Inflammatory macrophage treated with lipopolysaccharide for 4 hours (primary cell): Measurements from ENCODE around the gene SOX14.
A peak's percentile ranks its signal among the peaks of the same experiment; 100 is the strongest.

Source experiments
- DNase-seq: peaks from one replicate; pipeline ENCODE4 v3.0.0-alpha.2; 2020

The SOX14 gene

DNA sequence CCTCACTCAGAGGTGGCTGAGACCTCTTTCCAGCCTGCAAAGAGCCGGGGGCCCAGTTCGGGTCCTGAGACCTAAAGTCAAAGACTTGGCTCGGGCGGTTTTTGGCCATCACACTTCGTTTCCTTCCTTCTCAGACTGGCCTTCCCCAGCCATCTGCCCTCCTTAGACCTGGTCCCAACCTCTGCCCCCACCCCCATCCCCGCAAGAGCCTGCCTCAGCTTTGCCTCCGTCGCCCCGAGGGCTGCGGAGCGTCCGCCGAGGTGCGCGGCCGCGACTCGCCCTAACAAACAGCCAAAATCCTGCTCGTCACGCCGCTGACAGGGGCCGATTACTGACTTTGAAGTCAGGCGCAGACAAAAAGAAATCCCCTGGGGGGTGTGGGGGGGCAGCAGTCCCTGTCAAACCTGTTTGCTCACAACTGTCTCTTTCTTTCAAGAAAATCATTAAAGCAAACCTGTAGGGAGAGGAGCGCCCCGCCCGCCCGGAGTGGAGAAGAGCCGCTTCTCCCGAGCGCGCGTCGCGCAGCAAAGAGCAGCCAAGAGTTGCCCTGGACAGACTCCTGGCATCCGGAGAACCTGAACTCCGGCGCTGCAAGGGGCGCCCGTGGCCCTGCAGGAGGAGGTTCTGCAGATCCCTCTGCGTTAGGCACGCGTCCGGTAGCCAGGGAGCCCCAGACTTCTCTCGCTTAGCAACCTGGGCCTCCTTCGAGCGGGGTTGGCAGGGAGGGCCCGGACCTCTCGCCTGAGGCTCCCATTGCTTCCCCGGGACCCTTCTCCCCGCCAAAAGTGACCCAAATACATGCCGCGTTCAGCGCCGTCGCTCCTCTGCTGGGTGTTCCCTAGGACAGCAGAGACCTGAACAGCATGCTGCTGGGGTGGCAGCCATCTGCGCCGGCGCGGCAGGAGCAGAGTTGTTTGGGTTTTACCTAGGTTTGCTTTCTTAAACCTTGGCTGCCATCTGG lies 4.5 kb downstream of the SOX14 start:
- DNase-seq = no peak

DNA sequence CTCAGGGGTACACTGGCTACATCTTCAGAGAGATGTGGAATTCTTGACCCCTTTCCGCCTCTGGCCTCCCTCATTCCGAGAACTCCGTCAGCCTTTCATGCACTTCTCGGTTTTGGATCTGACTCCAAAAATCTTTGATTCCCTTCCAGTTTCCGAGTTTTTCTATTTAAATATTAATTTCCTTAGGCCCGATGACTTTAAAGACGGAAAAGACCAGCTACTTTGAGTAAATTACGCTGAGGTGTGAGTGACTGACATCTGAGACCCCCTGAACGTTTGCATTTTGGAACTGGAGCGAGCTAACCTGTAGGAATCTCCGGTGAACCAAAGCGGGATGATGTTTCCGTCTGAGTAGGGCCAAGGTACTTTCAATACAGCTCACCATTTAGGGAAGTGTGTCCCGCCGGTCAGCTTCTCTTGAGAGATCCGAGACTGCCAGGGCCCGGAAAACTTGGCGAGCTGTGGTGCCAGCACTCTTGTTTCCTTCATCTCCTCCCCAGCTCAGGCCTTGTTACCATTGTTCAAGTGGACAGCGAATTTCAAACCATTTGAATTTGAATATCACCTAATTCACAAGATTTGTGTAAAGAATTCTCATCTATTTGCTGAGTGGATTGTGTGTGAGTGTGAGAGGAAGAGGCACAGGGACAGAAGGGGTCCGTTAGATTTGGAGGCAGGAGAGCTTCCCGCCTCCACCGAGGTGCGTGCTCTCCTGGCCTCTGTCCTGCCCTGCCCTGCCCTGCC lies 5.4 kb downstream of the SOX14 start:
- no peak for DNase-seq

DNA sequence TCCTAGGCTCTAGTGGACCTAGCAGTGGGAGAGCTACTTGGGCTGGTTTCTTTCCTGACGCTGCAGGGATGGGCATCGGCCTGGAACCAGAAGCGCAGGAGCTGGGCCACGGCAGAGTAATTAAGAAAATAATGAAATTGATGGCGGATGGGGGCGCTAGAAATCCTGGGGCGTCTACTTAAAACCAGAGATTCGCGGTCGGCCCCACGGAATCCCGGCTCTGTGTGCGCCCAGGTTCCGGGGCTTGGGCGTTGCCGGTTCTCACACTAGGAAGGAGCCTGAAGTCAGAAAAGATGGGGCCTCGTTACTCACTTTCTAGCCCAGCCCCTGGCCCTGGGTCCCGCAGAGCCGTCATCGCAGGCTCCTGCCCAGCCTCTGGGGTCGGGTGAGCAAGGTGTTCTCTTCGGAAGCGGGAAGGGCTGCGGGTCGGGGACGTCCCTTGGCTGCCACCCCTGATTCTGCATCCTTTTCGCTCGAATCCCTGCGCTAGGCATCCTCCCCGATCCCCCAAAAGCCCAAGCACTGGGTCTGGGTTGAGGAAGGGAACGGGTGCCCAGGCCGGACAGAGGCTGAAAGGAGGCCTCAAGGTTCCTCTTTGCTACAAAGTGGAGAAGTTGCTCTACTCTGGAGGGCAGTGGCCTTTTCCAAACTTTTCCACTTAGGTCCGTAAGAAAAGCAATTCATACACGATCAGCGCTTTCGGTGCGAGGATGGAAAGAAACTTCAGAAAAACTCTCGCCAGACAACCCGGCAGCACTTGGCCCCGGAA lies 6.1 kb downstream of the SOX14 start:
- no peak for DNase-seq

DNA sequence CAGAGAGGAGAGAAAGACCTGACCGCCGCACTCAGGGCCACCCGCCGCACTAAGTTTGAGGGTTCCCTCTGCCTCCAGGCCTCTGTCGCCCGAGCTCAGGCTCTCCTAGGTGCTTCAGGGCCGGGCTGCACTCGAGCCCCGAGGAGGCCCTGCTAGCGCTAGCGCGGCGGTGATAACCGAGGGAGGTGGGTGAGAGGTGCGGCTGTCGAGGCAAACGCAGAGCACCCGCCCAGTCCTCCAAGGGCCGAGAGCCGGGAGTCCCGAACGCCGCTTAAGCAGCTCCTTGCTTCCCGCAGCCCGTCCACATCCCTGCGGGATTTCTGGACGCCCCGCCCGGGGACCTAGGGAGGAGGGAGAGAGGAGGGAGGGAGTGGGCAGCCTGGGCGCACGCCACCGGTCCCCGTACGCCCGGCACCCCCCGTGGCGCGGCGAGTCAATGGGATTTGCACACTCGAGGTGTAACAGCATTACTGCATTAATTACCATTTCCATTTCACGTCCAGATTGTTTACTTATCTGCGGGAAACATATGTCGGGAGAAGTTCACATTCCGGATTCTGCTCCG lies 6.8 kb downstream of the SOX14 start:
- no peak for DNase-seq

DNA sequence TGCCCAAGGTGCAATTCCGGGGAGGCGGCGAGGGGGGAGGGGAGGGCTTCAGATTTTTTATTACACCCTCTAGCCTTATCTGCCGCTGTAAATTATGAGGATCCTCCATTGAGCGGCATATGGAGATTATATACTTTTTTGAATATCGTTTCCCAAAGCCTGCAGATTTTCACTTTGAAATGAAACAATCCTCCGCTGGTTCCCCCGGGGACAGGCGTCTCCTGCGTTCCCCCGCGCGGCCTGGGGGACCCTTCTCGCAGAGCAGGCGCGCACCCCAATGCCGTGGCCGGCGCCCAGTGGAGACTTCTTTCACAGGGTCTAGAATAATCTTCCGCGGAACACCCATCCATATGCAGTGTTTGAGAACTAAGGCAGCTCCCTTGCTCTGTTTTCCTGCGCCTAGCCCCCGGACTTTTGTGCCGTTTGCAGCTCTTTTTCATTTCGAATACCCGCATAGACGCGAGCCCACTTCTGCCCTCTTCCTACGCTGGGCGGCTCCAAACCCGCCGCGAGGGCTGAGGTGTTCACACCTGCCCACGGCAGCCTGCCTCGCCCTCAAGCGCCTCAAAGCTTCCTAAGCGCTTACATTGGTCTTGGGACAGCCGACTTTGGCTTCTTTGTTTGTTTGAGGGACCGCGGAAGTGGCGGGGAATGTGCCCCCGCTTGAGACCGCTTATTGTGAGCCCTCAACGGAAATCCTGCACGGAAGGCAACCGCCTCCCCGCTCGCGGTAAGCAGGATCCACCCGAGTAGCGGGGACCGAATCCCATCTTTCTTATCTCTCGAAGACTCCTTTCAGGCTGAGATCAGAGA lies 7.5 kb downstream of the SOX14 start:
- DNase-seq = no peak

DNA sequence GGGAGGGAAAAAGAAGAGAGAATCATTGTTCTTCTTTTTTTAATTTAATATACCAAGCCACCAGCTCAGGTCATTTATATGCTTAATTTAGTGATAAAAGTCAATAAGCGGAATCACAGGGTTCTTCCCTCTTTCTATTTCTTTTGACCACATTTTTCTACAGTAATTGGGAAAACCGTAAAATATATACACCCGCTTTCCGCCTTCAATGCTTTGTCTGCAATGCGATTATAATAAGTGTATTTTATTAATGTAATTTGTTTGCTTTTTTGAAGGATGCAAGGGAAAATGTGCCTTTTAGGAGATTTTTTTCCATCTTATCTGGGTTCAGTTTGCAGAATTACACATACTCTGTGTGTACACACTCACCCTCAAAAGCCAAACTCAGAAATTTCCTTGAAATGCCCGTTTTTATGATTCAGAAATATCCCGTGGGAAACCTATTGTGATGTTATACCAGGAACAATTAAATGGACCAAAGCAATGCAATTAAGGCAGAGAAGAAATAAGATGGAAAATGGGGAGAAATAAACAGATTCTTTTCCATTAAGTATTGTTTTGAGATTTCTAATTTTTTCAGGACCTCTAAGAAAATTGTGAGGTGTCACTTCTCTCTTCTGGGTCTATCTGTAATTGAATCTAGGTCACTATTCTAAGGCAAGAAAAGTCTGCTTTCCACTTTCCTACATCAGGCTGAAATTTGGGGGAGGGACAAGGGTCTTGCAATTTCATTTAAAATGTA lies 8.3 kb downstream of the SOX14 start:
- DNase-seq = no peak

DNA sequence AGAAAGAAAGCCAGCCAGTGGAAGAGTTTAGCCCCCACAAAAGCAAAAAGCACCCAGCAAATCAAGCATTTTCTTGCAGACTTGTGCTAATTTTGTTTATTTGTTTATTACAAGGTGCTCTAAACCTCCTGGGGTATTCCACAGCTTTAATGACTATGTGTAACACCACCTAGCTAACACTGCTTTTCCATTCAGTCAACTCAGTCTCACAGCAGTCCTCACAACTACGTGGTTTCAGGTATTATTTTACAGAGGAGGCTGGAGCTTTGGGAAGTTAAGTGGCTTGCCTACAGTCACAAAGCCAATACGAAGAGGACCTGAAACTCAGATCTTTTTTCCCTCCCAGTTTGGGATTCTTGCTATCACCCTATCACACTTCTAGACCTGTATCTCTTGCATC lies 14.8 kb downstream of the SOX14 start:
- no peak for DNase-seq

DNA sequence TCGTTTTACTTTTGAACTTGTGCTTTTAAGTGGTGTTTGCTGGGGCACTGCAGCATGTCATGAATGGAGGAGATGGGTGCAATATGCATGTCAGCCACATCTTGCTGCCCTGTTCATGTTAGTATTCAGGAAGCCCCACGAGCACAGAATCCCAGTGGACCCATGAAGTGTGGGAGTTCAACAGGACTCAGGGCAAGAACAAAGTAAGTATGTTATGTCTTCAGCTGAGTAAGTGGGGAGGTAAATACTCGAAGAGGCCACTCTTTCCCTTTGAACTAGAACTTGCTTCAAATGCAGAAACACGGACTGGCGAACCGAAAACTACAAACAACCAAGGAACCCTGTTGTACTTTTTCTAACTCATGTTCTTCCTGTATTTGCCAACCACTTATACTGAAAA lies 23.4 kb downstream of the SOX14 start:
- DNase-seq = no peak

DNA sequence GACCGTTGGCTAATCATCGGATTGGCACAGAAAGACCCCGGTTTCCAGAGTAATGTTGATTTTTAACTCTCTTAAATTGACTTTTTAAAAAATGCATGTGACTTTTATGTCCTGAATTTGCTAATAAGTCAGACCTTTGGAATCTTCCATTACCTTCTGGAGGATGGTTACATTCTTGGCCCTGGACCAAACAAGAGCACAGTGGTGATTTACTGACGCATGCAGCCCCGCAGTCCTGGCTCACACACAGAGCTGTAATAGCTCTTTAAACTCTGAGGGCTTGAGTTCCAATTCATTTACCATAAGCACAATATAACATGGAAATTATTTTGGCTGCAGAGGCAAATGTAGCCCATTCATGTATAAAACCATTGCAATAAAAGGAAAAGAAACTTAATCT lies 25.1 kb downstream of the SOX14 start:
- DNase-seq = no peak

DNA sequence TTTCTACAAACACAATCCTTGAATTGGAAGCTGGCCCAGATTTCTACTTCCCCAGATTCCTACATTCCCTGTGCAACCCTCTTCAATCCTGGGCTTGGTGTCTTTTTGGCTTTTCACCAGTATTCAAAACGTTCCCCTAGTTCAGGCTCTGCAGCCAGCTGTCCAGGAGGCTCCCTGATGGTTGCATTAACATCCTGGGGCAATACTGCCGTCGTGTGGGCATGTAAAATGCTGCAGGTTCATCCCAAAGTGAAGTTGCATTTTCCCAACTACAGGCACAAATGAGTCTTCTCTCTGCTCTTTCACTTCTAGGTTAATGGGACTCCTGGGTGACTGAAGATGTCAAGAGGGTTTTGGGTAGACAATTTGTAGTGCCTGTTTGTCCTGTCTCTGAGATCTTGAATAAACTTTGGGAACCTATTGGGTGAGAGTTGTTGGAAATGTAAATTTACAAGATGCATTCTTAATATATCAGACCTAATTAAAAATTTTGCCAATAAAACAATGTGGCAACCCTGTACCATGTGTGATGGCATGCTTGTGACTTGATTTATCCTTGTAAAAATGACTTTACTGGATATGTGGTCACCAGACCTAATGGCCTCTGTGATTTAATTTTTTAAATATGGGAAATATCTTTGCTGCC lies 28.6 kb downstream of the SOX14 start:
- peak; percentile 14 for DNase-seq

DNA sequence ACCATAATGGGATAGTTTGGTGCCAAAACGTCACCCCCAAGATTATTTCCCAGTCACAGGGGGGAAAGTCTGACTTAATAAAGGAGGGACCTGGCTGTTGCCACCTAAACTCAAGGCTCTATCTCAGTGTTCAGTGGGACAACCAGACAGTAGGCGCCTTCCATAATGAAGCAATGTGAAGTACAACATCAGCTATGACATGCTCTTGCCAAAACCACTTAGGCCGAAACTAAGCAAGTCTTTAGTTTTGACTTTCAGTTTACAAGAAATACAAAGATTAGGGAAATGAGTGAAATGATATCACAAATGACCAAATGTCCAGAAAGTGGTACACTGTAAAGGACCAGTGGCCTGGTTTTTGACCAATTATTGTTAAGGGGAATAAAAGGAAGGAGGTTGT lies 32.9 kb downstream of the SOX14 start:
- no peak for DNase-seq

DNA sequence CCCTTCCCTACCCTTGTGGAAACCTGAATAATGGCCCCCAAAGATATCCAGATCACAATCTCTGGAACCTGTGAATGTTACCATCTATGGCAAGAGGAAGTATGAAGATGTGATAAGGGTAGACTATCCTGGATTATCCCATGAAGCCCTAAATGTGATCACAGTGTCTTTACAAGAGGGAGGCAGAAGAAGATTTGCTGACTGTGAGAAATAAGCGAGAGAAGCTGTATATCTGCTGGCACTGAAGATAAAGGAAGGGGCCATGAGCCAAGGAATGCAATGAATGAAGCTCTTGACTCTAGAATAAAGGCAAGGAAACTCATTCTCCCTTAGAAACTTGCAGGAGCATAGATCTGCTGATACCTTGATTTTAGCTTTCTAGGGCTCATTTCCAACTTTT lies 39.1 kb downstream of the SOX14 start:
- no peak for DNase-seq

DNA sequence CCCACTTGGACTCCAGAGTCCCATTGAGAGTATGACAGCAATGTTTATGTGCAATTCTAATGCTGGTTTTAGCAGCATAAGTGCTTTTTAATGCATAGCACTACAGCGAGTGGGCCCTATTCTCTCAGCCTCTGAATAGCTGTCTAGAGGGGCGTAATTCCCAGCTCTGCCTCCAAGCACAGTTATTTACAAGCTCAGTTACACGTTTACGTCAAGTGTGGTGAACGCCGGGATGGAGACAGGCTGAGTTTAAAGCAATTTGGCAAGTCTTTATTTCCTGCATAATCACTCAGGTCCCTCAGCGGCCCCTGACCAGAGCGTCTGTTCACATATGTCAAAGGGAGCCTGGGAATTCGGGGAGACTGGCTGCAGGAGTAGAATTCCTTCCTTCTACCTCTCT lies 43.9 kb downstream of the SOX14 start:
- no peak for DNase-seq

DNA sequence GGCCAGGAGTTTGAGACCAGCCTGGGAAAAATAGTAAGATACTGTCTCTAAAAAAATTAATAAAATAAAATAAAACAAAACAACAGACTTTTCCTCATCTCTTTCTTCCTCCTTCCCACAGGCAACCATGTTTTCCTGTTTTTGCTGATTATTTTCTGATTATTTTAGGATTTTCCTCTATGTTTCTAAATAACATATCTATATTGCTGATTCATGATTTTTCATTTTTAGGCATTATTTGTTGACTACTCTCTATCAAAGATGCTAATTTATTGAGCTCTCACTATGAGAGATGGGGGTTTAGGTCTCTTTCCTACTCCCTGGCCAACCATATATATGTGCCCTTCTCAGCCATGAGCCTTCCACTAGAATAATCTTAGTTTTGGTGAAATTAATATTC lies 45.4 kb downstream of the SOX14 start:
- no peak for DNase-seq

DNA sequence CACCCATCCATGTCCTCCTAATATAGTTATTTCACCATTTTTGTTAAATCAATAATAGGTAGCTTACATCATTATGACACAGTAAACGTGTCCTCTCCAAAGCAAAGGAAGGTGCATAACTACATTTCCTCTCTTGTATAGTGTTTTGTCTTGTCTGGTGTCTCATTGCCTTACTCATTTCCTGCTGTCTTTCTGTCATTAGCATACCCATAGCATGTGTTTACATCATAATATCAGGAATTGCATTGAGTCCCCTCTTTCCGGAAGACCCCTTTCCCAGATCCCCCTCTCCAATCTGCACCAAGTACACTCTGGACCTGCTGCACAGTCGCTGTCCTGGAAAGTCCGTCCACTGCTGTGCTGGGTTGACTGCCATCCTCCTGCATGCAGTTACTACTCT lies 47.9 kb downstream of the SOX14 start:
- no peak for DNase-seq

DNA sequence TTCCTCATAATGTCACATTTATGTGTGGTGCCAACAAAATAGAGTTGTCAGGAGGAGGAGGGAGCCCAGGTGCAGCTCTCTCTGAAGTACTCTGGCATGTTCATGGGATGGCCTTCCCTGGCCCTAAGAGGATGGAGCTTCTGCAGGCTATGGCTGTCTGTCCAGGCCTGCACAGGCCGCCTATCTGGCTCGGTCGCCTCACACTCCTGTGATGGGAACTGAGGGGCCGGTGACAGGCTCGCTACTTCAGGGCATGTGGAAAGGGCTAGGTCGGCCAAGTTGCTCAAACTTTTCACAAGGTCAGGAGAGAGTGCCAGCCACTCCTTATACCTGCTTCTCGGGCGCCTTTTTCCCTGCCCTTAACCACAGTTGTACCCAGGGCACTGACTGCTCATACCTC lies 51.1 kb downstream of the SOX14 start:
- DNase-seq = no peak
